LNCaP clone FGC (cell line): Measurements from ENCODE around the gene KCNJ6.

Experiments
- DNase-seq: peaks from one replicate; pipeline ENCODE4 v3.0.0-alpha.2; 2011; ENCODE audit warnings: low read depth
- H3K4me3 ChIP-seq: 2 replicates; pipeline ENCODE4 v1.5.1; 2011; ENCODE audit warnings: mild to moderate bottlenecking, low read depth, low read length, control low read depth
- TF ChIP-seq, protein P1 (sequence below): IDR thresholded peaks from 2 replicates; pipeline ENCODE4 v1.5.1; 2012; ENCODE audit warnings: mild to moderate bottlenecking; ENCODE audit not compliant: control insufficient read depth, insufficient read depth; ENCODE audit errors: extremely low read depth

The KCNJ6 gene

DNA sequence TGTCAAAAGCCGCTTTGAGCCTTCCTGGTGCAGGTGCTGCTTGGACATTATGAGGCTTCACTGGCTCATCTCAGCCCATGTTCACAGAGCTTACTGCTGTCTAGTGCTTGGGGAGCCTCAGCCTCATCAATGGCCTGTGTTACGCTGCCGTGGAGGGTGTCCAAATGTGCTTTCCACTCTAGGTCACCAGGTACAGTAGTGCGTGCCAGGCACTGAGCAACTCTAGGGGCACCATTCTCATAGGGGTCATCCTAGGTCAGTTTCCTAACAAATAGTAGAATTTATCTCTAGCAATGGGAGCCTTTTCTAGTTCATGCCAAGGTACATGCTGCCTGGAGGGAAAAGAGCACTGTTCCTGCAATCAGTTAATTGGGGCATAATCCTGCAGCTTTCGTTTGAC, 355.9 kb downstream of the KCNJ6 start:
- no peak overlapping the region for H3K4me3 ChIP-seq
- TF ChIP-seq, protein P1, sequence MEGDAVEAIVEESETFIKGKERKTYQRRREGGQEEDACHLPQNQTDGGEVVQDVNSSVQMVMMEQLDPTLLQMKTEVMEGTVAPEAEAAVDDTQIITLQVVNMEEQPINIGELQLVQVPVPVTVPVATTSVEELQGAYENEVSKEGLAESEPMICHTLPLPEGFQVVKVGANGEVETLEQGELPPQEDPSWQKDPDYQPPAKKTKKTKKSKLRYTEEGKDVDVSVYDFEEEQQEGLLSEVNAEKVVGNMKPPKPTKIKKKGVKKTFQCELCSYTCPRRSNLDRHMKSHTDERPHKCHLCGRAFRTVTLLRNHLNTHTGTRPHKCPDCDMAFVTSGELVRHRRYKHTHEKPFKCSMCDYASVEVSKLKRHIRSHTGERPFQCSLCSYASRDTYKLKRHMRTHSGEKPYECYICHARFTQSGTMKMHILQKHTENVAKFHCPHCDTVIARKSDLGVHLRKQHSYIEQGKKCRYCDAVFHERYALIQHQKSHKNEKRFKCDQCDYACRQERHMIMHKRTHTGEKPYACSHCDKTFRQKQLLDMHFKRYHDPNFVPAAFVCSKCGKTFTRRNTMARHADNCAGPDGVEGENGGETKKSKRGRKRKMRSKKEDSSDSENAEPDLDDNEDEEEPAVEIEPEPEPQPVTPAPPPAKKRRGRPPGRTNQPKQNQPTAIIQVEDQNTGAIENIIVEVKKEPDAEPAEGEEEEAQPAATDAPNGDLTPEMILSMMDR = no peak
- no peak for DNase-seq

DNA sequence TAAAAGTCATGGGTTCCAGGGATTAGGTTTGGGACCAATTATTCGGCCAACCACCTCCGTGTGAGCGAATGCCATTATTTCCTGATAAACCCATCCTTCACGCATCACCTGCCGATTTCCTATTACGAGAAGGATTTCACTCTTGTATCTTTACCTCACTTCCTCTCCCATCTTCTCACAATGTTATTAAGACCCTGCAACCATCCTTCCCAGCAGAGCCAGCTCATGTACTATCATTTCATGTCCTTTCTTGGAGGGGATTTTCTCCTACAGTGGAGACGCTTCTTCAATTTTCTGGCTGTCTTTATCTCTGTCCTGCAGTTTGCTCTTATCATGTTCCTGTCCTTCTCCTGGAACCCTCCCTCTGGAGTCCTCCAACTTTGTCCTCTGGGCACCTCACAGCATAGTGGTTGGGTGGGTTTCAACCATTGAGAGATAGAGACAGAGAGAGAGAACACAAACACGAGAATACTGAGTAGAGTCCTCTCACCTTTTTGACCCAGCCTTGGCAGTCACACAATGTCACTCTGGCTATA, 357.5 kb downstream of the KCNJ6 start:
- TF ChIP-seq, protein P1 = no peak
- no peak overlapping the region for H3K4me3 ChIP-seq
- no peak for DNase-seq
